ENCODE results near the gene KIF18A. TPM values are rescaled to one million over a fixed set of nuclear protein-coding genes. Genes with fewer than 3 reads are reported as not detected.
"Not testable (repeated sequence)": the region's sequence is repeated elsewhere in the genome, so short reads cannot be mapped to it uniquely, and the experiment has no call there.

The KIF18A gene
- total and polyA plus RNA-seq, 2 of the 13 experiments (the other 11 are each of a cell fraction or from before 2014, with no cell fraction given): 3.4 to 14.4 TPM

DNA sequence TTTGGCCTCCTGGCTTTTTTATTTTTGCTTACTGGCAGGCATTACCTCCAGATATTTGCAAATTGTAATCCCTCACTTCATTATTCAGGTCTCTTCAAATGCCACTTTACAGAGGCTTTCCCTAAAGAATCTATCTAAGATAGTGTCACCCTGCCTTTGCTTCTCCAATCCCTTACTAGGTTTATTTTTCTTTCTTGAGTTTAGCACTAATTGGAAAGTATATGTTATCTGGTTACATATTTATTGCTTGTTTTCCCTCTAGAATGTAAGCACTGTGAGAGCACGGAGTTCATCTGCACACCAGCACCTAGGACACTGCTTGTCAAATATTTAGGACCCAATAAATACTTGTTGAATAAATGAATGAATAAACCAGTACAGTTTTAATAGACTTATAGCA, 3.5 kb downstream of the KIF18A start:
- Histone ChIP-seq H3K9me3 (ENCODE audit: low read length) (no peaks in the 10 kb centered on the region), H3K27me3 (ENCODE audit: control insufficient read depth in 1 of 2, insufficient read depth in 2 of 2, low read length in 2 of 2) (no peaks in the 10 kb centered on the region; a peak in 1 of 5 replicates), H3K36me3 (replicated peaks in 1 of 2; ENCODE audit: control insufficient read depth in 1 of 2, insufficient read depth in 2 of 2, low read length in 2 of 2) (no peaks in the 10 kb centered on the region), H3K4me2 (ENCODE audit: low read depth, low read length) (no peak overlapping the region), H3K4me1 (ENCODE audit: insufficient read depth, low read length) (peaks cover 65% of the 10 kb centered on the region), H3K79me2 (ENCODE audit: insufficient read depth, low read length) (peaks cover 75% of the 10 kb centered on the region), H2AFZ (ENCODE audit: low read length) (peak overlapping the region; percentile 62), H4K20me1 (ENCODE audit: insufficient read depth, low read length) (no peaks in the 10 kb centered on the region), H3K9ac (ENCODE audit: insufficient read depth, low read depth, low read length) (no peak overlapping the region), H3K4me3 (replicated peaks in 1 of 3; ENCODE audit: insufficient read depth in 1 of 3, low read depth in 2 of 3, low read length in 3 of 3) (no peak overlapping the region), H3K27ac (ENCODE audit: extremely low read length, insufficient read depth, low read length) (no peak overlapping the region)
- TF ChIP-seq ASH2L (IDR thresholded peaks at IDR 0.05; ENCODE audit: insufficient read length, low read depth, low read length) (peak; percentile 32), KMT2B (CRISPR knock-in tag; IDR thresholded peaks at IDR 0.05) (no peak)
- no peak for ATAC-seq
- POLR2A ChIA-PET: no interaction called here
- intact Hi-C loops (cut with micrococcal nuclease; ENCODE audit: unreplicated experiment) (no loop called here), in situ Hi-C loops (cut with HindIII; ENCODE audit: extremely low pct_ligation_motif_present, low pct_unique_long_range_greater_than_20kb) (no loop called here)
- CTCF ChIA-PET (ENCODE audit: low intra/inter-chr PET ratio, low total read pairs): no interaction called here
- DNase-seq (ENCODE audit: low spot score): no peak
- BruUV-seq (replicated peaks): no TSS peak
- 72% methylated on average over 1 of the region's 1 CpG for WGBS (ENCODE audit: low lambda C conversion rate)
- no peak for FAIRE-seq

DNA sequence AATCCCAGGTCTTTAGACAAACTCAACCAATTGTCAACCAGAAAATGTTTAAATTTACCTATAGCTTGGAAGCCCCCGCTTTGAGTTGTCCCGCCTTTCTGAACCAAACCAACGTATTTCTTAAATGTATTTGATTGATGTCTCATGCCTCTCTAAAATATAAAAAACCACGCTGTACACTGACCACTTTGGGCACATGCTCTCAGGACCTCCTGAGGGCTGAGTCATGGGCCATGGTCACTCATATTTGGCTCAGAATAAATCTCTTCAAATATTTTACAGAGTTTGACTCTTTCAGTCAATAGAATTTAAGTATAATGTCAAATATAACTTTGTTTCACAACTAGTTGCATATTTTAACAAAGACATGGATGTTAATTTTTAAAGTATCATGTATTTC, 5.7 kb downstream of the KIF18A start:
- H4K20me1 ChIP-seq (ENCODE audit: insufficient read depth, low read length); BruUV-seq (replicated peaks); intact Hi-C loops (cut with micrococcal nuclease; ENCODE audit: unreplicated experiment); POLR2A ChIA-PET; H3K4me3 ChIP-seq (replicated peaks in 1 of 3; ENCODE audit: insufficient read depth in 1 of 3, low read depth in 2 of 3, low read length in 3 of 3); H3K36me3 ChIP-seq (replicated peaks in 1 of 2; ENCODE audit: control insufficient read depth in 1 of 2, insufficient read depth in 2 of 2, low read length in 2 of 2); H3K9me3 ChIP-seq (ENCODE audit: low read length); H3K27me3 ChIP-seq (ENCODE audit: control insufficient read depth in 1 of 2, insufficient read depth in 2 of 2, low read length in 2 of 2); CTCF ChIA-PET (ENCODE audit: low intra/inter-chr PET ratio, low total read pairs); DNase-seq (ENCODE audit: low spot score); ATAC-seq; FAIRE-seq; H3K27ac ChIP-seq (ENCODE audit: extremely low read length, insufficient read depth, low read length); in situ Hi-C loops (cut with HindIII; ENCODE audit: extremely low pct_ligation_motif_present, low pct_unique_long_range_greater_than_20kb); H3K4me2 ChIP-seq (ENCODE audit: low read depth, low read length); H3K9ac ChIP-seq (ENCODE audit: insufficient read depth, low read depth, low read length): not testable (repeated sequence)
- Histone ChIP-seq H3K79me2 (ENCODE audit: insufficient read depth, low read length) (peaks cover 75% of the 10 kb centered on the region), H2AFZ (ENCODE audit: low read length) (peak overlapping the region; percentile 3), H3K4me1 (ENCODE audit: insufficient read depth, low read length) (peaks cover 58% of the 10 kb centered on the region)
- WGBS (ENCODE audit: low lambda C conversion rate): 97% methylated on average over 4 of the region's 4 CpGs

DNA sequence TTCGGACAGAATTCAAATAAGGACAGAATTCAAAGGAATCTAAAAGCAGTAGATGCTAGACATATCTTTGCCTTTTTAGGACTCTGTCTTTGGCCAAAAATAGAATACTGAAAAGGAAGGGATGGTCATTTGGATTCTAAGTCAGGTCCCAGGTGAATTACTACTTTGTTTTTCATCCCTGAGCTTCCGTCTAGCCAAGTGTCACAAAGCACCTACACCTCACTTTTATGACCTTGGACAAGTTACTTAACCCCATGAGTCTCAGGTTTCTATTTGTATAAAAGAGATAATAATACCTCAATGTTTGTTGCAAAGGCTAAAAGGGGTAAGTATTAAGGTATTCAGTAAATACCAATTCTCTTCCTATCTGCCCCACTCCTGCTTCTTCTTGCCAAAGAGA, 7.3 kb downstream of the KIF18A start:
- ATAC-seq (no peak), DNase-seq (ENCODE audit: low spot score) (peak; percentile 5), FAIRE-seq (no peak)
- peaks cover 58% of the 10 kb centered on the region for H3K79me2 ChIP-seq (ENCODE audit: insufficient read depth, low read length)
- in situ Hi-C loops (cut with HindIII; ENCODE audit: extremely low pct_ligation_motif_present, low pct_unique_long_range_greater_than_20kb) (no loop called here), intact Hi-C loops (cut with micrococcal nuclease; ENCODE audit: unreplicated experiment) (no loop called here)
- no peak for TF ChIP-seq CENPX (CRISPR knock-in tag; IDR thresholded peaks at IDR 0.05)
- peak; percentile 65; the same call in 1 of the 2 replicates for TF ChIP-seq SIX4 (CRISPR knock-in tag; IDR thresholded peaks at IDR 0.05)
- no peak for TF ChIP-seq FLYWCH1 (CRISPR knock-in tag; IDR thresholded peaks at IDR 0.05)
- BruUV-seq (replicated peaks): no TSS peak
- ChIA-PET CTCF (ENCODE audit: low intra/inter-chr PET ratio, low total read pairs) (no interaction called here), POLR2A (no interaction called here)
- H3K27ac ChIP-seq (ENCODE audit: extremely low read length, insufficient read depth, low read length): no peak overlapping the region
- no peak overlapping the region for H3K9ac ChIP-seq (ENCODE audit: insufficient read depth, low read depth, low read length)
- no peaks in the 10 kb centered on the region for H4K20me1 ChIP-seq (ENCODE audit: insufficient read depth, low read length)
- no peaks in the 10 kb centered on the region for H3K27me3 ChIP-seq (ENCODE audit: control insufficient read depth in 1 of 2, insufficient read depth in 2 of 2, low read length in 2 of 2)
- H3K9me3 ChIP-seq (ENCODE audit: low read length): no peaks in the 10 kb centered on the region
- peaks cover 0 to 5% of the 10 kb centered on the region in 2 experiments; a peak in 1 of 5 replicates for H3K36me3 ChIP-seq (replicated peaks in 1 of 2; ENCODE audit: control insufficient read depth in 1 of 2, insufficient read depth in 2 of 2, low read length in 2 of 2)
- H3K4me1 ChIP-seq (ENCODE audit: insufficient read depth, low read length): peaks cover 46% of the 10 kb centered on the region
- whole genome bisulfite sequencing (ENCODE audit: low lambda C conversion rate): 83% methylated on average over 2 of the region's 2 CpGs
- no peak overlapping the region for H2AFZ ChIP-seq (ENCODE audit: low read length)
- H3K4me3 ChIP-seq (replicated peaks in 1 of 3; ENCODE audit: insufficient read depth in 1 of 3, low read depth in 2 of 3, low read length in 3 of 3): no peak overlapping the region
- H3K4me2 ChIP-seq (ENCODE audit: low read depth, low read length): no peak overlapping the region
